ENCODE data around the gene ASAH2.
A peak's percentile ranks its signal among the peaks of the same experiment; 100 is the strongest.
"Not testable (repeated sequence)": the region's sequence is repeated elsewhere in the genome, so short reads cannot be mapped to it uniquely, and the experiment has no call there.

The ASAH2 gene

DNA sequence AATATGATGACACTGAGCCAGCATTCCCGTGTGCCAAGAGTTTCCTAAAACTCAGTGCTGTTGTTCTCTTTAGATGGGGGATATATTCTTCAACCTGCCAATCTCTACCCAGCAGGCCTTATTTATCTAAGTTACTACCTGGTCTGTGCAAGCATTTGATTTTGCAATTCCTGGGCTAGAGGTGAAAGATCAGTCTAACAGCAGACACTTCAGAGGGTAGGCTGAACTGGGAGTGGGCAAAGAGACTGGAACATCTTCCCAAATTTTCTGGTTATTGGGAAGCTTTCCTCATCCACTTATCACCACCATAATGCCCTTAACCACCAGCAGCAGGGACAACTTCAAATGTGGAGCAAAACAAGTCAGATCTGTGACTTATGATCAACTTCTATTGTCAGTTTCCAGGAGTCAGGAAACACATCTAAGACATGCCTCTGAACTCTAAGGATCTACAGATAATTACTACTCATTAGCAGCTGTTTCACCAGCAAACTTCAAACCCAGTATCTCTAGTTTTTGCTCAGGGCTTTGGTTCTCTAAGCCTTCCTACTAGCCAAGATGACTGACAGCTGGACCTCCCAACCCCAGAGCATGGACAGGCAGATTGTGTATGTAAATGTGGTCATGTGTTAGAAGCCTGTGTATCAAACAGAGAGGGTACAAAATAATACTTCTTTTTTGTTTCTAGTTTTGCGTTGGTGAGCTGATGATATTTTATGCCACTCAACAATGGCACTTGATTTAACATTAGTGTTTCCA, 1.0 kb downstream of the ASAH2 start:
- no peak for DNase-seq

DNA sequence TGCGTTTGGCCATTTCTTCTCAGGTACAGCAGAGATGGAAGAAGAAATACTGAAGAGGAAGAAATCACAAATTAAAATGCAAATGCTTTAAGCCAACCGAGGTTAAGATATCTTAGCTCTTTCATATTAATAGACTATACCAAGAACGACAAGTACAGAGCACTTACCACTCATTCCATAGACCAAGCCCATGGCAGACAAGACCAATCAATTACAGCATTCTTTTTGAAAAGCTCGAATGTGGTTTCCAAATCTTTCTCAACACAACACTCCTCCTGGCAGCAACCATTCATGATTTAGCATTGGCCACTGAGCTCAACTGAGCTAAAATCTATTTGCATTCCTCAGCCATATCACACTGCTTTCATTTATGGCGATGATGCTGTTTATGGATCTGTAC, 2.7 kb downstream of the ASAH2 start:
- no peak for DNase-seq

DNA sequence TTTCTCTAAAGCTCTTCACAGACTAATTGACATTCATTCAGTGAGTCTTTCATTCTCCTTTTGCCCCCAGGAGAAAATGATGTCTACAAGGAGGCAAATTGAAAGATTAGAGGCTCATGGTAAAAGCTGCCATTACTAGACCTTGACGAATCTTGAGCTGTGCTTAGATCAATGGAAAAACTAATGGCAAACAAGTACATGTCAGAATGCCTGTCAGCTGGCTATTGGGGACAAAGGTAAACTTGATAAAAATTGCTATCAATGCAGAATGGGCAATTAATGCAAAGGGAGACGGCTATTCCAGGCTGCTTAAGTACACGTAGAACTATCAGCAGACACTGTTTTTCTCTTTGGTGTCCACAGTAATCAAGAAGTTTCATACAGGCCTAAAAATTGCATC, 3.3 kb downstream of the ASAH2 start:
- no peak for DNase-seq

DNA sequence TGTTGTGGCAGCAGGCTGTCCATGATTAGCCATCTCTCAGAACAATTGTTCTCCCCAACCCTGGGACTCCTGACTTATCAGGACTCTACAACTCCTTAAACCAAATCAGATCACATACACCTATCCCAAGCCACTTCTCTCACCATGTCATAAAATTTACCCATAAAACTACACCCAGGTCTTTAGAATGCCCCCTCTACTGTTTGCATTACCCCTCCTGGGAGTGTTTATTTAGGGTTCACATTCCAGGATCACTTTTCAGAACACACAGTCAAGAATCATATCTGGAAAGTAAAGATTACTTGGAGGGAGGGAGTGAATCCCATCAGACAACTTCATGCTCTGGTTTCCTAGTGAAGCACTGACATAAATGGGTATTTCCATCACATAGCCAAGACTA, 7.1 kb downstream of the ASAH2 start:
- no peak for DNase-seq

DNA sequence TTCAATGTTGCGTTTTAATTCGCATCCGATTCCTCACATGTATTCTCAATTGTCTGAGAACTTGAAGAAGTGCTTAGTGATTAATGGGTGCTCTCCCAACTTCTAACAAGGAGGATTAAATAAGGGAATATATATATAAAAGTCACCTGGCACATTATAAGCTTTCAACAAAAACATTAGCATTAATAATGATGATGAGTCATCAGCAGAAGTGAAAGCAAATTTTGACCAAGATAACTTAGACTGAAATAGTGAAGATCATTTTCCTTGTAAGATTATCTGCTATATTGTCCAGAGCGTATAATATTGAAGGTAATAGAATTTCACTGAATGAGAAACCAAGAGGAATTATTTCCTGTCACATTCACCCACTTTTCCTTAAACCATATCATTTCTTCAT, 8.5 kb downstream of the ASAH2 start:
- no peak for DNase-seq

DNA sequence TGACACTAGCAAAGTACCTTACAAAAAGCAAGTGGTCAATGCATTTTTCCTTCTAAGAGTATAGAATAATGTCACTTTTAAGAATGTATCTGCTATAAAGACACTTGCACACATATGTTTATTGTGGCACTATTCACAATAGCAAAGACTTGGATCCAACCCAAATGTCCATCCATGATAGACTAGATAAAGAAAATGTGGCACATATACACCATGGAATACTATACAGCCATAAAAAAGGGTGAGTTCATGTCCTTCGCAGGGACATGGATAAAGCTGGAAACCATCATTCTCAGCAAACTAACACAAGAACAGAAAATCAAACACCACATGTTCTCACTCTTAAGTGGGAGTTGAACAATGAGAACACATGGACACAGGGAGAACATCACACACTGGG, 9.8 kb downstream of the ASAH2 start:
- DNase-seq = not testable (repeated sequence)

DNA sequence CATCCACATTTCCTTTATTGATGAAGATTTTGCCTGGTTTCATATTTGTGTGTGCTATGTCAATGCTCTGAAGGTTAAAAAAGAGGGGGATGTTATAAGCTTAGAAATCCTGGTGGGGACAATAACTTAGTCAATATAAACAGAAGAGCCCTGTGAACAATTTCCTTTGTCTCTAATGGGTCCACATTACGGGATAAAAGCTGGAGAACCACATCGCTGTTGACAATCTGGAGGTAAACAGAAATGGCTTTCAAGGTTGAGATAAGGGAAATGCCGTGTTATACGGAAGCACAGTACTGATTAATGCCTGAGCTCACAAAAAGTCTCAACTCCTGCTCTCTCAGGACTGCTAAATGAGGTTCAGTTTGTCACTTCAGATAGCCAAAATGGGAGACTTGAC, 16.8 kb downstream of the ASAH2 start:
- no peak for DNase-seq

DNA sequence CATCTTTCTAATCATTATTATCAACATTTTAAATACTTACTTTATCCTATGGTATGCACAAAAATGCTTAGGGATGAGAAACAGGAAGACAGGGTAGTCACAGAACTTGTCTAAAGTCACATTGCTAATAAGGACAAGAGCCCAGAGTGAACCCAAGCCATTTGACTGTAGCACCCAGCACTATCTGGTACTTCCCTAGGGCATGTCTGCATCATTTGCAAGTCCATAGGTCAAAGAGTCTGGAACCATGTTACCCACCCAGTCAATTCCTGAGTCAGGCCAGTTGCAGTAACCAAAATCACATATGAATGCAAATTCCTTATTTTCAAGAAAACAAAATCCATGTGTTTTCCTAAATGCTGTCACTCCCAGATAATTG, 19.1 kb downstream of the ASAH2 start:
- DNase-seq = peak in 1 of 2 experiments; percentile 28

DNA sequence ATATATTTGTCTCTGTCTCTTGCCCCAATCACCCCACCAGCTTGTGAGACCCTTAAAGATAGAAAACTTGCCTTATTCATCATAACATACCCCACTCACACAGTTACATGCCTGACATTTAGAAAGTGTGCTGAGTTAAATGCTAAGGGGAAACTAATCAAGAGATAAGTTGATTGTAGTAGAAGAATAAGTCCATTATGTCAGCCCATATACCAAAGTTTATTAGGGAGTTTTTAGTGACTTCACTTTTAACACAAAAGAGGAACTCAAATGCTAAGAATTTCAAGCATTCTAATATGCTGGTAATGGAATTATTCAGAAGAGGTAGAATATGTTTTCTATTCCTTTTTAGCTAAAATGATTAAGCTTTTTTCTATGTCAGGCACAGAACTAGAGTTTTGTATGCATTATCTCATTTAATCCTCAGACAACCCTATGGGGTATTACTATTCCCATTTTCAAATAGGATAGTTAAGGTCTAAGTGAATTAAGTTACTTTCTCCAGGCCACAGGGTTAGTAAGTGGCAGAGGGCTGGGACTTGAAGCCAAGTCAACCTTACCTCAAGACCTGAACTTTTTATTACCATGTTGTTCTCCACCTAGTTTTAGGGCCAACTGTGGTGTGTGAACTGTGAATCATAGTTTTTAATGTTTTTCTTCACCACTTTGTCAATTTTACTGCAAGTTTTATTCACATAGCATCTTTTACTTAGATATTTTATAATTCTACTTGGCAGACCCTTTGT, 19.6 kb downstream of the ASAH2 start:
- DNase-seq = no peak

DNA sequence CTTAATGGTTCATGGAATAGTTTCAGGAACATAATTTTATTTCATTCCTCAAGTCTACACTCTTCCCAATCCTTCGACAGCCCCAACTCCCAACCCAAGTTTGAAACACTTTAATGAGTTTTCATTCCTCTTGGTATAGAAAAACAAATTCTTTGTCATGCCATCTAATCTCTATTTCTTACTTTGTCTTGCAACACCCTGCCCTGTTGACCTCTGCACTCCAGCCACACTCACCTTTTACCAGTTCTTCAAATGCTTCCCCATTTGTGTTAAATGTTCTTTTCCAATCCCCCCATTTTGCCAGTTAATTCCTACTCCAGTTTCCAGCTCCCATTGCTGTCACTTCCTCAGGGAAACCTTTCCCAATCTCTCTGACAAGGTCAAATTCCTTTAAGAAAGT, 21.9 kb downstream of the ASAH2 start:
- DNase-seq = no peak

DNA sequence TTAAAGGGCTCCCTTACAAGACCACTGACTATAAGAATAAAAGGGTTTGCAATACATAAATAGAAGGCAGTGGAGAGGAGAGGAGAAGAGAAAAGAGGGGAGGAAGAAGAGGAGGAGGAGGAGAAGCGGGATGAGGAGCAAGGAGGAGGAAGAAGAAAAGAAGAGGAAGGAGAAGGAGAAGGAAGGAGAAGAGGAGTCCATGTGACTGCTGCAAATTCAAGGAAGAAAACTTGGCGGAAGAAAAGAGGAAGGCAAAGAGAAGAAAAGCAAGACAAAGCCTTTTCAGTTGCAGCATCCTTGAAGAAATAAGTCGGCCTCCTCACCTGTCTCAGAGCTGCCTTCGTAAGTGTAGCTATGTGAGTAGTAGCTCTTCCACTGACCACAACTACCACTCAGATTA, 22.6 kb downstream of the ASAH2 start:
- DNase-seq = no peak

DNA sequence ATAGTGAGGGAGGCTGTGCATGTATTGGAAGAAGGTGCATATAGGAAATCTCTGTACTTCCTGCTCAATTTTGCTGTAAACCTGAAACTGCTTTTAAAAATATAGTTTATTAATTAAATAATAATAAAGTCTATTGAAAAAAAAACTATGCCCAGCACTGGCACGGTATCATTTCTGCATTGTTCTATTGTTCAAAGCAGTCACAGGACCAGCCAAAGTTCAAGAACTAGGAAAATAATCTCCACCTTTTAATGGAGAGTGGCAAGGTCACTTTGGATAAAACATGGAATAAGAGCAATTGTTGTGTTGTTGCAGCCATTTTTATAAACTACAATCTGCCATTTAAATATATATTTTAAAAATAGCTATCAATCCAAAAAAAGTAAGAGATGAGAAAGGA, 24.7 kb downstream of the ASAH2 start:
- DNase-seq = no peak

DNA sequence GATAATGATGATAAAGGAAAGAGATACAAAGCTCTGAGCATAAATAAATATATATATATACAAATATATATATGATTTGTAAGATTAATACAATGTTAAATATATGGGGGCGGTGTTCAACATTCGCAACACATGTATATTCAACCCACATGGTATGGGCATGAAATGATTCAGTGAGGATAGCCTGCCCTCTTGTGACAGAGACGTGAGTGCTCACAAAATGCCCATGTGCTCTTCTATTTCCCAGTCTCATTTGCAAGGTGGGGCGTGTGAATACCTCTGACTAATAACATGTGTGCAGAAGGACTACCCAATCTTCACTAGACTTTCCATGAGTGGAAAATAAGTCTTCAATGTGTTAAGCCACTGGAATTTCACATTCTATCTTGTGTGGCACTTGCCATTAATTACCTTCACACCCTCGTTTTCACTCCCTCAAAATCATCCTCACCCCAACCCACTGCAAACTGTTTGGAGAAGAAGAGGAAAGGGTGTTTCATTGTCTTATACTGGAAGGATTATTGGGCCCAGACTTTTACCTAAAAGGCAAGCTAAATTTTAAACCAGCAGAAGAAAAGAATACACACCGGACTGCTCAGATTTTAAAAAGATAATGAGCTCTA, 26.9 kb downstream of the ASAH2 start:
- DNase-seq = peak; percentile 17 to 77

DNA sequence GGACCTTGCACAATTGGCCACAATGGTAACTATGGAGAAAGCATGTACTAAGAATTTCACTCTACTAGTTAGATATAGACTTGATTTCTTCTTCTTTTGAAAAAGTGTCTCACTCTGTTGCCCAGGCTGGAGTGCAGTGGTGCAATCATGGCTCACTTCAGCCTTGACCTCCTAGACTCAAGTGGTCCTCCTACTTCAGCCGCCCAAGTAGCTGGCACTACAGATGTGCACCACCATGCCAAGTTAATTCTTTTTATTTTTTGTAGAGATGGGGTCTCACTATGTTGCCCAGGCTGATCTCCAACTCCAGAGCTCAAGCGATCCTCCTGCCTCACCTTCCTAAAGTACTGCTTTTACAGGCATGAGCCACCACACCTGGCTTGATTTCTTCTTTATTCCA, 29.1 kb downstream of the ASAH2 start:
- no peak for DNase-seq

DNA sequence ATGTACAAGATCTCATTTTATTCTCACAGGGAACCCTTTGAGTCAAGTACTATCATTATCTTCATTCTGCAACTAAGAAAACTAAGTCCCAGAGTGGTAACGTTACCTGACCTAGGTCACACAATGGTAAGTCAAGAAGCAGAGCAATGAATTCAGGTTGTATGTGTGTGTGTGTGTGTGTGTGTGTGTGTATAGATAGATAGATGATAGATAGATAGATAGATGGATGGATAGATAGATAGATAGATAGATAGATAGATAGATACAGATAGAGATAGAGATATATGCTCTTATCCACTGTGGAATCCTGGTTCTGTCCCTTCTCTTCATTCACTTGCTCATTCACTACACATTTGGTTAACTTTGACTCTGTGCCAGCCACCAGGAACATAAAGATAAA, 29.8 kb downstream of the ASAH2 start:
- DNase-seq = no peak

DNA sequence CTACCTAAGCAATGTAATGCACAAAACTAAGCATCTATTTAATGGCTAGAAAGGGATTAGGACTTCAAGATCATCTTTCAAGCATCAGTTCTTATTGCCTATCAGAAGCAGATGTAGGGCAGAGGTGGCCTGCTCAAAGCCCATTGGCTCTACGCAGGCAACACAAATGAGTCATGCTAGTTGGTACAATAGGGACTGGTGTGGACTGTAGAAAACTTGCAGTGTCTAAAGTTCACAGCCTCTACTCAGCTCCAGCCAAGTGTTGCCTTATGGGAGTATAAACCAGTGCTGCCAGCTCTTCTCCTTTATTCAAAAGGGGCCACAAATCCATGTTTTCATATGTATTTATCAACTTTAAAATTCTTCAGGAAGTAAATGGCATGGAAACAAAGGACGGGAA, 31.7 kb downstream of the ASAH2 start:
- no peak for DNase-seq

DNA sequence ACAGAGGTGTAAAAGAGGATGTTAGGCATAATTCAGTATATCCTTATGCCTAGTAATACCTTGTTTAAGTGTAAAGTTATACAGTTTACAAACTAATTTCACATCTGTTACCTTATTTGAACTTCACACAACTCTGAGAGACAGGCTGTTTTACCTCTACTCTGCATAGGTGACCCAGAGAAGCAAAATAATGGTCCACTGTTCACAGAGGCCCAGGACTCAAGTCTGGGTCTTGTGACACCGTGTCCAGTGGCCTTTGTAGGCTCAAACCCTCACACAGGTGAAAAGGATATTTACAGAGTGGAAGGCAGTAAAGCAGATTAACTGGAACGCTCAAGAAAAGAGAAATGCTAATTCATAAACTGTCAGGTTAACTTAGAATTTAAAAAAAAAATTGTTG, 32.1 kb downstream of the ASAH2 start:
- no peak for DNase-seq

DNA sequence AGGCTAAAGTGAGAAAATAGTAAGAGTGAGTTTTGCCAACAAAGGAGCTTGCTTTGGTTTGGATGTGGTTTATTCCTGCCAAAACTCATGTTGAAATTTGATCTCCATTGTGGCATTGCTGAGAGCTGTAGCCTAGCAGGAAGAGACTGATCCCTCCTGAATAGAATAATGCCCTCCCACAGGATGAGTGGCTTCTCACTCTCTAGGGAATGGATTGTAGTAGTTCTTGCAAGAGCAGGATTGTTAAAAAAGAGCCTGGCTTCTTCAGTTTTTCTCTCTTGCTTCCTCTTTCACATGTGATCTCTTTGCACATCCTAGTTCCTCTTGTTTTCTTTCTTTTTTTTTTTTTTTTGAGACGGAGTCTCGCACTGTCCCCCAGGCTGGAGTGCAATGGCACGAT, 34.4 kb downstream of the ASAH2 start:
- peak in 1 of 2 experiments; percentile 11 for DNase-seq

DNA sequence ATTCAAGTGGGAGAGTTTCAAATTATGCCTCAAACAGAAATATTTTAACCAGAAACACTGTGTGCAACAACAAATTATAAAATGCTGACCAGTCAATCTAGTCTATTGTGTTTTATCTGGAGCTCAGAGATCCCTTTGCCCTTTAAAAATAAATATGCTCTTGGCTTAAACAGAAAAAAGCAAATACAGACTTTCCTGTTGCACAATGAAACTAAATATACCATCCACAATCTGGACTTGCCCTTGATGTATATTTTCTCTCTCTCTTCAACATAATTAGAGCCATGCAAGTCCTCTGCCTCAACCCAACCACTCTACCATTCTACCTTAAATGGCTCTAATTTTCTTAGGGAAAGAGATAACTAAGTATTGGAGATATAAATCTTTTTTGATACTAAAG, 34.9 kb downstream of the ASAH2 start:
- no peak for DNase-seq

DNA sequence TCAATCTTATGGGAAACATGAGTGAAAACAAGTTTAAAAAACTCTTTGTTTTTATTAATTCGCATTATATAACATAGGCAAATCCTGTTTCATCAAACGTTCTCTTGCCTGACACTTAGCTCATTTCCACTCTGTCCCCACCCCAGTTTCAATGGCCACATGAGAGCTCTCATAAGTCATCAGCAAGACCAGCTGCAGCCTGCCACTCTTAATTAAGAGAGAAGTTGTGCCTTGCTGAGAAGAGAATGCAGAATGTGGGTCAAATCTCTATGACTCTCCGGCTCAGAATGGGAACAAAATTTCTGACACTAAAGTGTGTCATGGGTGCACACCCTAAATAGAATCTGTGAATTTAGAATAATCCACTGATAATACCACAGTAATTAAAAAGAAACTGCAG, 39.6 kb downstream of the ASAH2 start:
- no peak for DNase-seq

DNA sequence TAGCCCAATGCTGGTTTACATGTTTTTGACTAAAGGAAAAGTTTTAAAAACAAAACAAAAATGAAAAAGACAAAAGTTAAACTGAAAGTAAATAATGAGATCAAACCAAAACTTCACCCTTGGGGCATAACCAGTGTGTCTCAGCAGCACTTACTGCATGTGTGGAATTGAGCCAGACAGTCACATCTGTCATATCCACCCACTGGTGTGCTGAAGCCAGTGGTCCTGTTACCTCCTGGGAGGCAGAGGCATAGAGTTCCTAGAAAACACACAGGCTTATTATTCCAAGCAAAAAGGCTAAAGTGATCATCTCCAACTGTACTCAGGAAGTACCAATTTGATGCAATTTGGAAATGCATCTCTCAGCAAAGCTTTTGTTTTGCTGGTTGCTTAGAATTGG, 40.4 kb downstream of the ASAH2 start:
- no peak for DNase-seq
